PC-3 (cell line): ENCODE results near the gene SH3TC1. TPM values are rescaled to one million over a fixed set of nuclear protein-coding genes. Genes with fewer than 3 reads are reported as not detected.

Experiments
- ATAC-seq: fragments of 200-7000 bp; cut with Tn5 transposase; 2 replicates; pipeline ENCODE4 v1.9.1; 2020; ENCODE audit warnings: mild to moderate bottlenecking, moderate library complexity
- BruUV-seq: library from RNA; stranded (reverse); fragments of 400-500 nt; replicated peaks from 2 replicates; lab custom pipeline; 2021; lab: Mats Ljungman, UMichigan
- CTCF ChIA-PET: fragments of 300-600 bp; sonication (Branson Sonifier 250); formaldehyde crosslinking; loops from one replicate; lab custom pipeline; 2022; ENCODE audit warnings: antibody characterized with exemption; lab: Charles Lee
- POLR2A ChIA-PET: fragments of 300-600 bp; sonication (Branson Sonifier 250); formaldehyde crosslinking; loops from one replicate; lab custom pipeline; 2022; ENCODE audit warnings: antibody characterized with exemption; ENCODE audit not compliant: unreplicated experiment; lab: Charles Lee
- DNase-seq: peaks from one replicate; pipeline ENCODE4 v3.0.0-alpha.2; 2015
- H2AFZ ChIP-seq: fragments of 300-600 bp; sonication (generic); 2 replicates; pipeline ENCODE4 v1.6.0; 2016; ENCODE audit warnings: antibody characterized with exemption, low read length
- H3F3A ChIP-seq: fragments of 300-600 bp; sonication (generic); one replicate; pipeline ENCODE4 v1.6.0; 2017; ENCODE audit warnings: antibody characterized with exemption, low read length, control low read depth, mild to moderate bottlenecking; ENCODE audit not compliant: unreplicated experiment
- H3K27ac ChIP-seq: fragments of 300-600 bp; sonication (generic); 2 replicates; pipeline ENCODE4 v1.5.1; 2016; ENCODE audit warnings: mild to moderate bottlenecking, low read length
- H3K27me3 ChIP-seq: fragments of 300-600 bp; sonication (generic); 2 replicates; pipeline ENCODE4 v1.6.1; 2016; ENCODE audit warnings: low read length, mixed read lengths
- H3K36me3 ChIP-seq: fragments of 300-600 bp; sonication (generic); 2 replicates; pipeline ENCODE4 v1.6.1; 2016; ENCODE audit warnings: low read depth, mixed run types, low read length, mixed read lengths
- H3K4me1 ChIP-seq: fragments of 300-600 bp; sonication (generic); 2 replicates; pipeline ENCODE4 v1.5.1; 2016; ENCODE audit warnings: low read length; ENCODE audit not compliant: insufficient read depth
- H3K4me2 ChIP-seq: fragments of 300-600 bp; sonication (generic); 2 replicates; pipeline ENCODE4 v1.6.0; 2016; ENCODE audit warnings: low read length
- H3K4me3 ChIP-seq: fragments of 300-600 bp; sonication (generic); 2 replicates; pipeline ENCODE4 v1.5.1; 2016; ENCODE audit warnings: mild to moderate bottlenecking, low read length, mixed read lengths
- H3K79me2 ChIP-seq: fragments of 300-600 bp; sonication (generic); 2 replicates; pipeline ENCODE4 v1.6.1; 2017; ENCODE audit warnings: low read length, mixed read lengths
- H3K9ac ChIP-seq: fragments of 300-600 bp; sonication (generic); 2 replicates; pipeline ENCODE4 v1.6.0; 2016; ENCODE audit warnings: mild to moderate bottlenecking, low read length
- H3K9me2 ChIP-seq: fragments of 300-600 bp; sonication (generic); replicated peaks from 2 replicates; pipeline ENCODE4 v1.6.1; 2016; ENCODE audit warnings: mixed run types, low read length, mixed read lengths
- H3K9me3 ChIP-seq: fragments of 300-600 bp; sonication (generic); 2 replicates; pipeline ENCODE4 v1.6.1; 2016; ENCODE audit warnings: low read length, mixed read lengths
- H4K20me1 ChIP-seq: fragments of 300-600 bp; sonication (generic); 2 replicates; pipeline ENCODE4 v1.6.1; 2016; ENCODE audit warnings: low read length, mixed read lengths
- EZH2 ChIP-seq: fragments of 300-600 bp; sonication (generic); IDR thresholded peaks from one replicate; pipeline ENCODE4 v1.6.1; 2017; ENCODE audit warnings: antibody characterized with exemption, mild to moderate bottlenecking, low read length; ENCODE audit not compliant: unreplicated experiment
- EZH2phosphoT487 ChIP-seq: fragments of 300-600 bp; sonication (generic); IDR thresholded peaks from 2 replicates; pipeline ENCODE4 v1.6.1; 2018; ENCODE audit warnings: mild to moderate bottlenecking, antibody characterized with exemption, low read length, borderline replicate concordance
- intact Hi-C: fragments of 100-400 bp; cut with micrococcal nuclease; formaldehyde crosslinking; loops from 2 replicates; pipeline ENCODE4 v1.9.0; 2023
- total RNA-seq: library from RNA; depleted of rRNA; stranded (reverse); fragments of >200 nt; gene quantifications from 2 replicates; pipeline ENCODE4 v1.2.3, GENCODE V29; 2014
- TF ChIP-seq, protein P1 (sequence below): fragments of 300-600 bp; sonication (generic); conservative IDR thresholded peaks from 2 replicates; pipeline ENCODE4 v1.5.1; 2017; ENCODE audit warnings: antibody characterized with exemption, low read depth, mild to moderate bottlenecking, low read length

Gene SH3TC1
- total RNA-seq, 1 experiment from 2014 or later = 23.1 TPM

GRCh38 chr4:8210010-8210409 is 10.9 kb downstream of the SH3TC1 start:
- Histone ChIP-seq H3K27me3 (no peaks in the 10 kb centered on the region), H3K79me2 (no peaks in the 10 kb centered on the region), H3K36me3 (no peaks in the 10 kb centered on the region), H3K4me2 (no peak overlapping the region), H3K9ac (no peak overlapping the region), H3F3A (no peaks in the 10 kb centered on the region), H3K4me3 (no peak overlapping the region), H3K27ac (no peak overlapping the region), H3K9me3 (no peaks in the 10 kb centered on the region), H4K20me1 (no peaks in the 10 kb centered on the region), H3K9me2 (no peaks in the 10 kb centered on the region), H2AFZ (no peak overlapping the region), H3K4me1 (no peaks in the 10 kb centered on the region)
- intact Hi-C loops = no loop called here
- DNase-seq = no peak
- ATAC-seq = no peak
- TF ChIP-seq EZH2phosphoT487 (no peak), EZH2 (no peak)
- TF ChIP-seq, protein P1, sequence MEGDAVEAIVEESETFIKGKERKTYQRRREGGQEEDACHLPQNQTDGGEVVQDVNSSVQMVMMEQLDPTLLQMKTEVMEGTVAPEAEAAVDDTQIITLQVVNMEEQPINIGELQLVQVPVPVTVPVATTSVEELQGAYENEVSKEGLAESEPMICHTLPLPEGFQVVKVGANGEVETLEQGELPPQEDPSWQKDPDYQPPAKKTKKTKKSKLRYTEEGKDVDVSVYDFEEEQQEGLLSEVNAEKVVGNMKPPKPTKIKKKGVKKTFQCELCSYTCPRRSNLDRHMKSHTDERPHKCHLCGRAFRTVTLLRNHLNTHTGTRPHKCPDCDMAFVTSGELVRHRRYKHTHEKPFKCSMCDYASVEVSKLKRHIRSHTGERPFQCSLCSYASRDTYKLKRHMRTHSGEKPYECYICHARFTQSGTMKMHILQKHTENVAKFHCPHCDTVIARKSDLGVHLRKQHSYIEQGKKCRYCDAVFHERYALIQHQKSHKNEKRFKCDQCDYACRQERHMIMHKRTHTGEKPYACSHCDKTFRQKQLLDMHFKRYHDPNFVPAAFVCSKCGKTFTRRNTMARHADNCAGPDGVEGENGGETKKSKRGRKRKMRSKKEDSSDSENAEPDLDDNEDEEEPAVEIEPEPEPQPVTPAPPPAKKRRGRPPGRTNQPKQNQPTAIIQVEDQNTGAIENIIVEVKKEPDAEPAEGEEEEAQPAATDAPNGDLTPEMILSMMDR = no peak
- ChIA-PET CTCF (no interaction called here), POLR2A (no interaction called here)
- no TSS peak for BruUV-seq

- ATAC-seq (no peak), DNase-seq (no peak)
- intact Hi-C loops = no loop called here
- H3K36me3 ChIP-seq = no peaks in the 10 kb centered on the region
- no peaks in the 10 kb centered on the region for H3K9me2 ChIP-seq
- ChIA-PET CTCF (no interaction called here), POLR2A (no interaction called here)
- H3F3A ChIP-seq = no peaks in the 10 kb centered on the region
- H3K9ac ChIP-seq = no peak overlapping the region
- no peaks in the 10 kb centered on the region for H3K79me2 ChIP-seq
- H3K27ac ChIP-seq = no peak overlapping the region
- H3K4me3 ChIP-seq = no peak overlapping the region
- H3K4me2 ChIP-seq = no peak overlapping the region
- no peaks in the 10 kb centered on the region for H3K9me3 ChIP-seq
- TF ChIP-seq EZH2 = no peak
- TF ChIP-seq, protein P1 = no peak
- no peak for TF ChIP-seq EZH2phosphoT487
- H4K20me1 ChIP-seq = no peaks in the 10 kb centered on the region
- no peaks in the 10 kb centered on the region for H3K4me1 ChIP-seq
- no TSS peak for BruUV-seq
- H2AFZ ChIP-seq = no peak overlapping the region
- H3K27me3 ChIP-seq = no peaks in the 10 kb centered on the region
Measured at GRCh38 chr4:8210616-8211015, 11.5 kb downstream of the SH3TC1 start.

- H3K4me3 ChIP-seq = no peak overlapping the region
- POLR2A ChIA-PET = no interaction called here
- H3K4me1 ChIP-seq = no peaks in the 10 kb centered on the region
- no peaks in the 10 kb centered on the region for H3K79me2 ChIP-seq
- H3K9me2 ChIP-seq = no peaks in the 10 kb centered on the region
- CTCF ChIA-PET = no interaction called here
- ATAC-seq = no peak
- no peak overlapping the region for H3K4me2 ChIP-seq
- H2AFZ ChIP-seq = no peak overlapping the region
- DNase-seq = no peak
- no peak overlapping the region for H3K9ac ChIP-seq
- TF ChIP-seq EZH2 (no peak), EZH2phosphoT487 (no peak)
- no peaks in the 10 kb centered on the region for H3F3A ChIP-seq
- no peak overlapping the region for H3K27ac ChIP-seq
- intact Hi-C loops = no loop called here
- BruUV-seq = no TSS peak
- no peaks in the 10 kb centered on the region for H3K9me3 ChIP-seq
- no peaks in the 10 kb centered on the region for H3K27me3 ChIP-seq
- no peaks in the 10 kb centered on the region for H4K20me1 ChIP-seq
- H3K36me3 ChIP-seq = no peaks in the 10 kb centered on the region
Measured at GRCh38 chr4:8211251-8211650, 12.2 kb downstream of the SH3TC1 start.
